HCEC 1CT (cell line): ENCODE measurements around the gene MALL.
"Not testable (repeated sequence)": the region's sequence is repeated elsewhere in the genome, so short reads cannot be mapped to it uniquely, and the experiment has no call there.

Source experiments
- DNase-seq: peaks from one replicate; pipeline ENCODE4 v3.0.0-alpha.2; 2017

The MALL gene

DNA sequence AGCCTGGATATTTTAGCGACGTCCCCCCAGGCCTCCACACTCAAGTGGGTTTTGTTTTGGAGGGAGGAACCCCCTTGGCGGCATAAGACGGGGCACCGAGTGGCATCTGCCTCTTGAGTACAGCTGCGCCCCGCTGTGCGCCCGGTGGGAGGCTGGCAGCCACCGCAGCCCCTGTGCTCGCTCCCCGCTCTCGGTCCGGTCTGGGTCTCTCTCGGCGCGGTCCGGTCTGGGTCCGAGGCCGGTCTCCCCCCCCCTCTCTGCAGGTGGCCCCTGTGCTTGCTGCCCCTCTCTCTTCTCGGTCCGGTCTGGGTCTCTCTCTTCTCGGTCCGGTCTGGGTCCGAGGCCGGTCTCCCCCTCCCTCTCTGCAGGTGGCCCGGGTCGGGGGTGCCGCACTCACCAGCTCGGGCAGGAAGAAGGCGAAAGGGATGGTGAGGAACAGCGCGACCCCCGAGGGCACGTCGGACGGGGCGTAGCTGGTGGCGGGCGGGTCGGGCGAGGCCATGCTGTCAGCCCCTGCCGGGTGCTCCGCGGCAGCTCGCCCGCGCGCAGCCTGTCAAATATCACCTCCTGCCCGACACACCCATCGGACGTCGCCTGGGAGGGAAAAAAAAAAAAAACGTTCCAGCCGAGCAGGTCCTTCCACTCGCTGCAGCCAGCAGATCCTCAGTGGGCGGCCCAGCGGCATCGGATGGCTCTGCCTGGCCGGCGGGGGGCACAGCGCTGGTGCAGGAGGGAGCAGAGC lies at the start of gene MALL:
TSS of gene MALL (minus strand) at position 532 of the 742 bp plus-strand sequence. CDS start at position 502, 30 bp downstream.
- DNase-seq: no peak

DNA sequence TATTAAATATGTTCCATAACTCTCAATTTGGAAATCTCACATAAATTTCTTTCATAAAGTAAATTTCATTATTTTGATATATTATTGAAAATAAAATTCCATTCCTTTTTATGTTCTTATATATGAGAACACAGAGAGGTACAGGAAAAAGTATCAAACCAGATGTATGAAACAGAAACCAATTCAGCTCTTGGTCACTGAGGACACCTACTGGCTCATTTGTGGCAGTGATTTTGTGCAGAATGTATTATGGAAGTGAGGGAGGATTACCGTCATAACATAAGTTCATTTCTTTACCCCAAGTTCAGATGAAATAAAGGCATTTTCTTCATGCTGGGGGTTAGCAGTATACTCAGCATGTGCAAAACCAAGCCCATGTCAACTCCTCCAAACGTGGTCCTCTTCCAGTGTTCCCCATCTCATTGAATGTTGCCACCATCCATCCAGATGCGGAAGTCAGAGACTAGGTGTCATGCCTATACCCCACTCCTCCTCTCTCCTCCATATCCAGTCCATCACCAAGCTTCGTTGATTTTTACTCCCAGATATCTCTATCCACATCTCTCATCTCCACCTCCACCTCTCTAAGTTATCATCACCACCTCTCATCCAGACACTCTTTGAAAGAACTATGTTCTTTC lies 41.7 kb upstream of the MALL start:
- peak; percentile 72 for DNase-seq

DNA sequence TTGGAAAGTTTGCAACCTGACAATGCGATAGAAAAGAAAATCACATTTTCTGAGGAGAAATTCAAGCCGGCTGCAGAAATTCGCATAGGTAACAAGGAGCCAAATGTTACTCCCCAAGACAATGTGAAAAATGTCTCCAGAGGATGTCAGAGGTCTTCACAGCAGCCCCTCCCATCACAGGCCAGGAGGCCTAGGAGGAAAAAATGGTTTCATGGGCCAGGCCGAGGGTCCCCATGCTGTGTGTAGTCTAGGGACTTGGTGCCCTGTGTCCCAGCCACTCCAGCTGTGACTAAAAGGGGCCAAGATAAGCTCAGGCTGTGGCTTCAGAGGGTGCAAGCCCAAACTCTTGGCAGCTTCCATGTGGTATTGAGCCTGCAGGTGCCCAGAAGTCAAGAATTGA lies 39.2 kb upstream of the MALL start:
- DNase-seq: not testable (repeated sequence)

DNA sequence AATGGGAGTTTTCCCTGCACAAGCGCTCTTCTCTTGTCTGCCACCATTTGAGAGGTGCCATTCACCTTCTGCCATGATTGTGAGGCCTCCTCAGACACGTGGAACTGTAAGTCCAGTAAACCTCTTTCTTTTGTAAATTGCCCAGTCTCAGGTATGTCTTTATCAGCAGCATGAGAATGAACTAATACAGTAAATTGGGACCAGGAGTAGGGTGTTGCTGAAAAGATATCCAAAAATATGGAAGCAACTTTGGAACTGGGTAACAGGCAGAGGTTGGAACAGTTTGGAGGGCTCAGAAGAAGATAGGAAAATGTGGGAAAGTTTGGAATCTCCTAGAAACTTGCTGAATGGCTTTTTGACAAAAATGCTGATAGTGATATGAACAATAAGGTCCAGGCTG lies 38.6 kb upstream of the MALL start:
- not testable (repeated sequence) for DNase-seq

DNA sequence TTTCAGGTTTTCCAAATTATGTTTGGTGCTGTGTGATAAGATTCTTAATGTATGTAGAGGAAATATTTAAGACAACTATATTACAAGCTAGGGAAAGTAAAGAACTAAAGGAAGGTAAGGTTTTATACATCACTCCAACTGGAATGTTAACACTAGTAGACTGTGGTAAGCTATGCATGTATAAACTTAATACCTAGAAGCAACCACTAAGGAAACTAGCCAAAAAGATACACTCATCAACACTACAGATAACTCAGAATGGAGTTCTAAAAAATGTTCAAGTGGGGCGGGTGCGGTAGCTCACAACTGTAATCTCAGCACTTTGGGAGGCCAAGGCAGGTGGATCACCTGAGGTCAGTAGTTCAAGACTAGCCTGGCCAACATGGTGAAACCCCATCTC lies 37.8 kb upstream of the MALL start:
- no peak for DNase-seq

DNA sequence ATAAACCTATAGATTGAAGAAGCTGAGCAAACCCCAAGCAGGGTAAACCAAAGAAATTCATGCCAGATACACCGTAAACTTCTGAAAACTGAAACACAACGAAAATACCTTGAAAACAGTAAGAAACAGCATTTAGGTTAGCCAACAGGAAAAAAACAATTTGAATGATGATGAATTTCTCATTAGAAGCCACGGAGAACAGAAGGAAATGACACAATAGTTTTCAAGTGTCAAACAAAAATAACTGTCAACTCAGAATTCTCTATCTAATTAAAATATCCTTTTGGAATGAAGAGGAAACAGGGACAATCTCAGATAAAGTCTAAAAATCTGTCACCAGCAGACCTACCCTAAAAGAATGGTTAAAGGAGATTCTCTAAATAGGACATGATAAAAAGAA lies 37.3 kb upstream of the MALL start:
- no peak for DNase-seq

DNA sequence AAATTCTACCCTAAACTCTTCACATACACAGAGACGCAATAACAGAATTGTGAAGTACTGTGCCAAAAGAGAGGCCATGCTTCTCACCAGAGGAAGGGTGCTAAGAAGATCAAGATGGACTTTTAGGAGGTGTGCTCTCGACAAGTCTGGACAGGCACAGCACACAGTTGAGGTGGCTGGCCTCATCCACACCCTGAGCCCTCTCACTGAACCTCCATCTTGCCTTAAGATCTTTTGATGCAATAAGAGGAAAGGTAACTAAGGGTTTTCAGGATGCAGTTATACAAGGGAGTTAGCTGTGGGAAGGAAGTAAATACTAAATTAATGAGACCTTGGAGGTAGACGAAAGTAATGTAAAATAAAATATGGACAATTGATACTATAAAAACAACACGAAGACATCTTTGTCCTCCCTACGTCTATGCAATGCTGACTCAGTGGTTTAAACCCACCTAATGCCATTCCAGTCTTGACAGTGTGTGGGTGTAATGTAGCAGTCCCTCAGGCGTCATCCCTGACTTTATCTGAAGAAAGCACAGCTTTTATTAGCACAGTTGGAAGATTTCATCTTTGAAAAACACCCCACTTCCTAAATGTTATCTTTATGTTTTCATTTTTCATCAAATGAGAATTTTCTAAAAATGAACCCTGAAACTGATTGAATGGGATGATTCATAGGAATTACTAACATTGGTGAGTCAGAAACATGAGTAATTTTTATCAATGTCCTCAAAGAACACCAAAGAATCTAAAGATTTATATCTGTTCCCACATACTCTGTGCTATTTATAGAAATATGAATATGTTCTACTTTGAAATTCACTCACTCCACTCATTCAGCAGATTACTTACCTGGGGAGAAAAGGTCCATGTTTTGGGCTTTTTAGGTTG lies 34.0 kb upstream of the MALL start:
- DNase-seq: peak; percentile 89

DNA sequence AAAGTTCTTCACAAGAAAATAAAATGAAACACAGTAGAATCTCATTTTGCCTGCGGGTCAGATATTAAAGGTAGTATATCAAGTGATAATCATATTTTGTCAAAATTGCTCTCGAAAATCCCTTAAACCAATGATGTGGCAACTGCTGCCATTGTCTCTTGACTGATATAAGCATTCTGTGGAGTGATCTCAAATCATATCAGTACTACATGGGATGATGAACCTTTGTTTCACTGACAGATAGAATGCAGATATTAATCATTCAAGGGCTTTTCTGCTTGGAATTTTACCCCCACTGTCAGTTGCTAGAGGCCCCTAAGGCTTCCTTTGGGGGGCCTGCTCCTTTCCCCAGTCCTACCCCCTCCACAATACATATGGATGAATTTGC lies 31.3 kb upstream of the MALL start:
- DNase-seq: no peak

DNA sequence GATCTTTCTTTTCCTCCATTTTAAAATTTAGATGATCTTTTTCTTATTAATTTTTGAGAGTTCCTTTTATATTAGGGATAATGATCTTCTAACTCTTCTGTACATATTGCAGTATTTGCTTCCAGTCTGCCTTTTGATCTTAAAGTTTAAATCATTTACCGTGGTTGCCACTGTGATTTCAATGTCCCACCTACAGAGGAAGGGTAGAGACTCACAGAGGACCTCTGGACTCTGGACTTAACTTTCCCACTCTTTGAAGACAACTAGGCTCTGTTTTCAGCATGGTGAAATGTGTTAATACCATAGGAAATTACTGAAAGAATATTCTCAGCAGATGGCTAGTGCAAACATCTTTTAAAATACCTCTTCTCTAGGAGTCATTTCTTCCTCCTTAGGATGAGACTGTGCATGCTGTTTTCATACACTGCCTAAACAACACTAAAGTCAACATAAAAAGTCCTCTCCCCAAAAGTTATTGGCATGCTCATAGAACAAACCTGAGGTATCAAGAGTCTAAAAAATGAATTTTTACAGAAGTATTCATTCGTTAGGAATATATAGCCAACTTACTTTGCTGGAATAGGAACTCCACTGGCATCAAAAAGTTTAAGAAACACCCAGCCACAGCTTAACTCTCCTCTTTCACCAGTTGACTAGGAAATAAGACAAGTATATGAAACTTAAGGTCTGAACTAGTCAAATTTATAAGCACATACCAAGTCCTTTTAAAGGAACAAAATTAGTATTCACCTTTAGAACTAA lies 30.7 kb upstream of the MALL start:
- no peak for DNase-seq

DNA sequence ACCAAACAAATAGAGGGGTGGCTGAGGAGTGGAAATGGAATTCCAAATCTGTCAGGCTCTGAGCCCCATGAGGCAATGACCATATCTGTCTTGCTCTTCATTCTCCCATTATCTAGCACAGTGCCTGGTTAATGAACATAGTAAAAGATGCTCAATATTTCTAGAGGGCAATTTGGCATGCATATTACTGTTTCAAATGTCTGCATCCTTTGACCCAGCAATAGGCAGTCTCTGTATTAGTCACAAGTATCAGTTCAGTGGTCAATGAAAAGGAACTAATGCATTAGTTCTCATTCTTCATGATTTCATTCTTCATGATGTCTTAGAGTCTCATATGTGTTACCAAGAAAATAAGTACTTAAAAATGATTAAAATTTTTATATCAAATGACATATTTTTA lies 28.4 kb upstream of the MALL start:
- no peak for DNase-seq

DNA sequence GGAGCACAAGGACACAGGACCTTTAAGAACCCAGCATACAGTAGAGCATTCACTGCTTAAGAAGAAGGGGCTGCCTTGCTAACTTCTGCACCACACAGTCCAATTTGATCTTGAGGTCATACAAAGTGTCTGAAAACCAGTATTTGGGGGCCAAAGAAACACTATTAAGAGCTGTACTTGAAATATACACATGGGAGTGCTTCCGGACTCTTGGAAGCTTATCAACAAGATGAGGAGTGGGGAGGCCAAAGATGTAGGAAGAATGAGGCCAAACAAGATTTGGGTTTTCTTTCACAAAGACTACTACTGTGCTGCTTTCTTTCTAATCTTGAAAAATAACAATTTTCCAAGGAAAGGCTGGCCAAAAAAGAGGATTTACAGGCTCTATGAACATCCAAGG lies 24.8 kb upstream of the MALL start:
- no peak for DNase-seq

DNA sequence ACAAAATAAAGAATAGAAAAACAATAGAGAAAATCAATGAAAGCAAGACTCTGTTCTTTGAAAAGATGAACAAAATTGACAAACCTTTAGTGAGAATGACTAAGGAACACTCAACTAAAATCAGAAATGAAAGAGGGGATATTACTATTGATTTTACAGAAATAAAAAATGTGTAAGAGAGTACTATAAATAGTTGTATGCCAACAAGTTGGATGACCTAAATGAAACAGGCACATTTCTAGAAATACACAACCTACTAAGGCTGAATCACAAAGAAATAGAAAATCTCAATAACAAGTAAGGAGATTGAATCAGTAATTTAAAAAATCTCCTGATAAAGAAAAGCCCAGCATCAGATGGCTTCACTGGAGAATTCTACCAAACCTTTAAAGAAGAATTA lies 18.4 kb upstream of the MALL start:
- no peak for DNase-seq

DNA sequence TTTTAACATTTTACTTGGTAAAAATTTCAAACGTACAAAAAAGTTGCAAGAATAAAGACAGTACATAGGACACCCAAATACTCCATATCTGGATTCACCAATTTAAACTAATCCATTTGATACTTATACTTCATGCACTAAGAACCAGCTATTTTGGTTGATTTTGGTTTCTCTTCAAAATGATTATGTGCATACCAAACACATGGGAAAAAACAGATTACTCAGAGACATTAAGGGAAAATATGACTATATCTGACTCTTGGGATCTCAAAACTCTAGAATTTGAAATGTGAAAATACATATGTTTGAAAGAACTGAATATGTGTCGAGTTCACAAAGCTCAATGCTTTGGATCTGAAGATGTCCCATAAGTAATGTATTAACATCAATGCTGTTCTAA lies 15.5 kb upstream of the MALL start:
- no peak for DNase-seq

DNA sequence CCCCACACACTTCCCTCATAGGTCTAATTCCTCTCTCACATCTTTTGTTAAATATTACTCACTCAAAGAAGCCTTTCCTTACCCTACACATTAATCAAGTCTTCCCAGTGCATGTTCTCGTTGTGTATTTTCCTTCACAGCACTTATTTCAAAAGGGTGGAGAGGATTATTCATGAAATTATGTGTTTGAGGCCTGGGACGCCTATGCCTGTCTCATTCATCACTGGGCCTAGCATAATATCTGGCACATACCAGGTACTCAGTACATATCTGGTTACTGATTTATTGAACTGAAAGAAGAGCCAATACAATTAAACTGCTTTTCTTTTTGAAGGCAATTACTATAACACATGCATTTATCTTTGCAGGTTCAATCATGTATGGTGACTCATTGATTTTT lies 15.1 kb upstream of the MALL start:
- DNase-seq: no peak

DNA sequence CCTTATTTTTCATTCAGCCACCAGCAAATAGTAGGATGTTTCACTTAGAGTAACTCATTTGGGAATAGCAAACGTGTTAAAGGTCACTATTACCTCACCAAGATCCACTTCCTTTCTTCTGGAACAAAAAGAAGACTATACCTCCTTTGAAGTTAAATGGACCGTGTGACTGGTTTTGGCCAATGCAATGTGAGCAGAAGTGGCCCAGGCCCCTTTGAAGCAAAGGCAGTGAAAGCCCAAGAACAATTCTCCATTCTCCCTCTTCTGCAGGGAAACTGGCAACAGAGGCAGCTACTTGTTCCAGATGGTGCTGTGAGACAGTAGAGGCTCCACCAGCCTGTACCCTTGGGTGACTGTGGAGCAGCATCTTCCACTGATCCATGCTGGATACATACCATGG lies 11.3 kb upstream of the MALL start:
- DNase-seq: no peak

DNA sequence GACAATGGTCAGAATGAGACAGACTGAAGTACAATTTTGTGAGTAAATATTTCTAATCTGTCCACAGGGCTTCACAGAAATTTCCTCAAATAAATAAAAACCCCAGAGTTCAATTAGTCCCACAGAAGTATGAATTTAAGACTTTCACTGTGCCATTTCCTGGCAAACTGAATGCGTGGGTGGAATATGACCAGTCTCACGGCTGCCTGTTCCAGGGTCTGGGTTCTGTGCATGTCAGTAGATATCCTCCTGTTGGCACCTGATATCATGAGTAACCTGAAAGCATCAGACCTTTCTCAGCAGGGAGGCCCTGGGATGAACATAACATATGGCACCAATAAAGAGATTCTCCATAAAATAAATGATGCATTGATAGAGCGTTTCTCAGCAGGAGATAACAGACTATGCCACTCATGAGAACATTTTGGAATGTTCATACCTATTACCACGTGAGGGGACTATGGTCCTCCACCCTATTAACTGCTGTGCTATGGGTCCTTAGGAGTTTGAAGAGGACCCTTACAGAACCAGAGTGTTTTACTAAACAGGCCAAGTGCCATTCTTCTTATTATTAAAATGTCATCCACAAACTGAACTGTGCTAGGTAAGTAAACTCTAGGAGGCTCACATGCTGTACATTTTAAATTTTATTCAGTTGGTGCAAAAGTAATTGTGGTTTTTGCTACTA lies 10.6 kb upstream of the MALL start:
- DNase-seq: no peak

DNA sequence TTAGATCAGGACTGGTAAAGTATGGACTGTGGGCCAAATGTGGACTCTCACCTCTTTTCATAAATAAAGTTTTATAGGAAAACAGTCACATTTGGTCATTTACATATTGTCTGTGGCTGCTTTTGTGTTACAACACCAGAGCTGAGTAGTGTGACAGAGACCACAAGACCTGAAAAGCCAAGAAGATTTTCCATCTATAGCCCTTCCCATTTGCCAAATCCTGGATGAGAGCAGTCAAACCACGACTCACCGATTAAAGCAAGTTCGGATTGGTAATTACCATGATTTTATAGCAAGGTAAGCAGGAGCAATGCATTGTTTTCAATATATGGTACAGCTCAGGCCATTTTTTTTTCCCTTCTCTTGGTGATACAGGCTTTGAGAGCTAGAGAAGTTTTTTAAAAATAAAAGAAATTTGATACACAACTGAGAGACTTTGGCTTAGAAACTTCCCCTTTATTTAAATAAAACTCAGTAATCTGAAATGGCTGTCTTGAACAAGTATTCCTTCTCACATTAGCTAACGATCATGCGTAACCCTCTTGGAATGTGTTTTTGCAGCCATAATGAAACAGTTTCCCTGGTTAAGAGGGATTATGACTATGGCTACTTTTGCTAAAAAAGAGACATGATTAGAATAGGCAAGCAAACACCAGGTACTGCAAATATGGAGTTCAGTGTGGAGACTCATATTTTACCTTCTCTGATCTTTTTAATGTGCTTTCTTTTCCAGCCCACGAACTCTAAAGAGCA lies 9.5 kb upstream of the MALL start:
- peak; percentile 45 for DNase-seq

DNA sequence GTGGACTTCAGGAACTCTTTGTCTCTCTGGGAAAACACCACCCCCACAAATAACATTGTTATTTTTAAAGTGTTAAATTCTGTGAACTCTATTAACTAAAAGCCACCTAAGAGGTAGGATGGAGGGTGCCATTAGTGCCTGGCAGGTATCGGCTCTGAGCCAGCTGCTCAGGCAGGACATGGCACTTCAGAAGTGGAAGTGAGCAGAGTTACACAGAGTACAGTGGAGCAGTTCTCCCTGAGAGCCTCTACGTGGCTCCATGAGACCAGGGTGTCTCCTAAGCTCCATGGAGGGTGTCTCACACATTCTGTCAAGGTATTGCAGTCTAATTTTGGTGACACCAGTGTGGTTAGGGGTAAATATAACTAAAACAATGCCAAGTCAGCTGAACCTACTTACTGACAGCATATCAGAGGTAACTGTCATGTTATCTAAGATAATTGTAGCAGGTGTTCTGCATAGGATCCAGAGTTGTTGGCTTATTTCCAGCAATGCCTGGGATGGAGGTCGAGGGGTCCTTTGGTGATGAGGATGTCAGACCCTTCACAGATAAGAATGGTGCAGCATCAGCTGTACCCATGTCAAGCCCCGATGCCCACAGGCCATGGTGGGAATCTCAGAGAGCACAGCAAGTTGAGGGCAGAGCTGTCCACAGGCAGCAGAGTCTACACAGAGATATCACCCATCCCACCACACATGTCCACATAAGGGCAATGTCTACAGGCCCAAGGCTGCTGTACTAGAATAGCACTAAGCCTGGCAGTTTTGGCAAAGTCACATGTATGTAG lies 8.6 kb upstream of the MALL start:
- no peak for DNase-seq

DNA sequence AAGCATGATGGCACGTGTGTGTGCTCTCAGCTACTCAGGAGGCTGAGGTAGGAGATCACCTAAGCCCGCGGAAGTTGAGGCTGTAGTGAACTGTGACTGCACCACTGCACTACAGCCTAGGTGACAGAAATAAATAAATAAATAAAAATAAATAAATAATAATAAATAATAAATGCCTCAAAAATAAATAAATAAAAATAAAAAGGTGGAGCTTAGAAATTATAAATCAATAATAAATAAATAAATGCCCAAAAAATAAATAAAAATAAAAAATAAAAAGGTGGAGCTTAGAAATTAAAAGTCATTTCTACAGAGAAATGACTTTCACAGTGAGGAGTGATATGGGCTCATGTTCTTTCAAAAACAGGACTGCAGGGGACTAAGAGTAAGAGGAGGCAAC lies 6.0 kb upstream of the MALL start:
- DNase-seq: no peak

DNA sequence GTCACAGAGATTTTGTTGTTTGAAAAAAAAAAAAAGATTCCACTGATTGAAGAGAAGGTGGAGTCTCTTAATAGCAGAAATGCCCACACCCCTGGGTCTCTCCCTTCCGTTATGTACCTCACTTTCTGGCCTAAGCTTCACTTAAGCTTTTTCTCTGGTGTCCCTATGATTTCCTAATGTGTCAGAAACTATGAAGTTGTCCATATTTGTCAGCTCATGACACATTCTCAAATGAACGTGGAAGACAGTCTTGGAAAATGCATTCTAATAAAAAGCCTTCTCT lies 5.4 kb upstream of the MALL start:
- DNase-seq: no peak
